GM12873 (cell line): ENCODE results near the gene SPATA12.

ENCODE experiments used
- CTCF ChIP-seq: IDR thresholded peaks from 2 replicates; pipeline ENCODE4 v1.5.1; 2012; ENCODE audit warnings: low read depth, mild to moderate bottlenecking, moderate library complexity, low read length, control low read depth; ENCODE audit not compliant: insufficient read depth; ENCODE audit errors: missing control alignments

The SPATA12 gene

GRCh38 chr3:57077630-57078343 is 17.3 kb downstream of the SPATA12 start:
- TF ChIP-seq CTCF: no peak

DNA sequence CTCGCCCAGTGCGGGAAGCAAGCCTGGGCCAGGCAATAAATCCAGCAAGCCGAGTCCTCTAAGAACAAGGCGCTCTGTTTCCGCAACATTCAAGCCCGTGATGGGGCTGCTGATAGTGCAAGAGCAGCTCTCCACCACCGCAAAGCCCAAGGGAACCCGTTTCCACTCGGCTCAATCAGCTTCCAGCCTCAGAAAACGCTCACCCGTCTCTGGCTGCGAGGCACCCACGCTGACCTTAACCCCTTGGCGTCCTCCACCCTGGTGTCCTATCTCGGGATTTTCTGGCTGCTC is 17.8 kb downstream of the SPATA12 start:
- TF ChIP-seq CTCF: no peak

DNA sequence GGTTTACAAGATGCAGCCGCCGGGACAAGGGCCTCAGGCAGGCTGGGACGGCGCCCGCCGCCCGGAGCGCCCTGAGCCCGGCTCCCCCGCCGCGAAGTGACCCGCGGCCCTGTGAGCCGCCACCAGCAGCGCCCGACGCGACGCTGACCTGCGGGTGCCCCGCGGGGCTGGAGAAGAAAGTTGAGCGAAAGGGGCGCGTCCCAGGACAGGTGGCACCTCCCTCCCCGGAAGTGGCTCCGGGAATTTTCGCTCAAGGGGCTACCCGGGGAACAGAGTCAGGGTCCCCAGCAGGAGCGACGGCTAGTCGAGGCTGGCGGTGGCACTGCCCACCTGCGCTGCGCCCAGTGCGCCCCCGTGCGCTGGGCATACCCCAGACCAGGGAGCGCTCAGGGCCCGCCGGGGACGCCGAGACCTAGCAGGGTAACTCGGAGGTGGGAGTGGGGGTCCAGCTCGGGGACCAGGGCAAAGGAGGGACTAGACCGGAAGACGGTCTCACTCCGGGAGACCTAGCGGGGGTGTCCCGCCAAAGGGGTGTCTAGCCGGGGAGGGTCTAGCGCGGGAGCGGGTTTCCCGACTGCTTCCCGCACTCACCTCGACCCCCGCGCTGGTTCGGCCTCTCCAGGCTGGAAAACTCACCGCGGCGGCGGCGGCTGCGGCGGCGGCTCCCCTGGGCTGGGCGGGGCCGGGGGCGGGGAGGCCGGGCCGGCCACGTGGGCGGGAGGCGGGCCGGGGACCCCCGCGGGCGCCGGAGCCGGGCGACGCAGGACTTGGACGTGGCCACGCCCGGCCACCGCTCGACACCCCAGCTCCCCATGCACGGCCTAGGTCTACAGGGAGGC is 18.4 kb downstream of the SPATA12 start:
- no peak for TF ChIP-seq CTCF

GRCh38 chr3:57079474-57079831 is 19.0 kb downstream of the SPATA12 start:
- no peak for TF ChIP-seq CTCF

DNA sequence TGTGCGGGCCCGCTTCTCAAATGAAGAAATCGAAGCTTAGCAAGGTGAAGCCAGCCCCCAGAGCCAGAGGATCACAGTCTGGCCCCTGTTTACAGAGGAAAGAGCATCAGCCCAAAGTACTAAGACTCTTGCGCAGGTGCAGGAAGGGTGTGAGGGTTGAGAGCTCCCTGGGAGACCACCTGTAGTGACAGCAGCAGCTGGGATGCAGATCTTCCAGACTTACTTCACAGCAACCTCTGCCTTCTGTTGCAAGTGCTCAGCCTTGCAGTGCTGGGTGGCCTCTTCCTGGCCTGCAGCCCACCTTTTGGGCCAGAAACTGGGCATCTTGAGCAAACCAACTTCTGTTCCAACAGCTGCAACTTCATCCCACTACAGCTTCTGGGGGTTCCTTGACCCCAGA is 19.7 kb downstream of the SPATA12 start:
- no peak for TF ChIP-seq CTCF

GRCh38 chr3:57081173-57081572 is 20.7 kb downstream of the SPATA12 start:
- TF ChIP-seq CTCF: no peak

DNA sequence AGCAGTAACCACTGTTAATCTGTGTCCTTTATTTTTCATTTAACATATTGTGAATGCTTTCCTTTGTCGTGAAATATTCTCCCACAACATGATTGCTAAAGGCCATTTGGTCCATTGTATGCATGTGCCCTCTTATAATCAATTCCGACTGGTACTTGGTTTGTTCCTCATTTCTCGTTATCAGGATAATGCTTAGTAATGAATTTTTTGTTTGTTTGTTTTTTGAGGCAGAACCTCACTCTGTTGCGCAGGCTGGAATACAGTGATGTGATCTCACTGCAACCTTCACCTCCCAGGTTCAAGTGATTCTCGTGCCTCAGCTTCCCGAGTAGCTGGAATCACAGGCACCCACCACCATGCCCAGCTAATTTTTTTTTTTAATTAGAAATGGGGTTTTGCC is 22.0 kb downstream of the SPATA12 start:
- TF ChIP-seq CTCF: no peak
